ENCODE data around the gene CYP2S1.

Gene CYP2S1

GRCh38 chr19:41195675-41196497, 2.9 kb downstream of the CYP2S1 start:
- no peak for DNase-seq

- DNase-seq, result no peak
These were observed 5.5 kb downstream of the CYP2S1 start for GRCh38 chr19:41198559-41198958.

- no peak for DNase-seq
These were observed 10.4 kb downstream of the CYP2S1 start for GRCh38 chr19:41203371-41203770.

- DNase-seq, result peak; percentile 49
These were observed 11.3 kb downstream of the CYP2S1 start for GRCh38 chr19:41204338-41204737.

GRCh38 chr19:41205995-41206394, 13.0 kb downstream of the CYP2S1 start:
- DNase-seq, result no peak

GRCh38 chr19:41206456-41206855, 13.4 kb downstream of the CYP2S1 start:
- no peak for DNase-seq

GRCh38 chr19:41206926-41207750, 14.1 kb downstream of the CYP2S1 start:
- DNase-seq, result no peak

GRCh38 chr19:41214161-41214560, 21.1 kb downstream of the CYP2S1 start:
- no peak for DNase-seq

GRCh38 chr19:41217741-41218140, 24.7 kb downstream of the CYP2S1 start:
- DNase-seq, result no peak

GRCh38 chr19:41218249-41218614, 25.2 kb downstream of the CYP2S1 start:
- DNase-seq, result no peak

- no peak for DNase-seq
These were observed 25.8 kb downstream of the CYP2S1 start, which contains the start of gene AXL for GRCh38 chr19:41218615-41219507. Gene AXL, plus strand, starts transcription at chr19:41219223. Its CDS starts 170 bp downstream, at chr19:41219393.

GRCh38 chr19:41219924-41220567, 27.0 kb downstream of the CYP2S1 start:
- no peak for DNase-seq

GRCh38 chr19:41220811-41221210, 27.8 kb downstream of the CYP2S1 start:
- no peak for DNase-seq

GRCh38 chr19:41221514-41222205, 28.6 kb downstream of the CYP2S1 start:
- no peak for DNase-seq

GRCh38 chr19:41222240-41222639, 29.2 kb downstream of the CYP2S1 start:
- DNase-seq, result no peak

- DNase-seq, result no peak
These were observed 30.6 kb downstream of the CYP2S1 start for GRCh38 chr19:41223431-41224234.

GRCh38 chr19:41224632-41225031, 31.6 kb downstream of the CYP2S1 start:
- DNase-seq, result no peak

GRCh38 chr19:41225238-41226052, 32.4 kb downstream of the CYP2S1 start:
- no peak for DNase-seq

GRCh38 chr19:41226053-41226873, 33.2 kb downstream of the CYP2S1 start:
- DNase-seq, result no peak

All from COR-L47 (cell line).